Neuron (in vitro differentiated cells): Measurements from ENCODE around the gene FMN1.

Experiments
- H2AFZ ChIP-seq: one replicate; pipeline ENCODE4 v1.6.1; 2013; ENCODE audit warnings: low read depth, mild to moderate bottlenecking, inconsistent platforms, low read length, moderate library complexity
- H3K27me3 ChIP-seq: one replicate; pipeline ENCODE4 v1.6.1; 2013; ENCODE audit warnings: low read length; ENCODE audit not compliant: insufficient read depth
- H3K36me3 ChIP-seq: one replicate; pipeline ENCODE4 v1.6.1; 2013; ENCODE audit warnings: low read length; ENCODE audit not compliant: insufficient read depth
- H3K4me1 ChIP-seq: one replicate; pipeline ENCODE4 v1.6.1; 2013; ENCODE audit warnings: low read length; ENCODE audit not compliant: insufficient read depth
- H3K4me3 ChIP-seq: 2 replicates; pipeline ENCODE4 v1.5.1; 2013; ENCODE audit warnings: mild to moderate bottlenecking, low read length, moderate library complexity
- H3K9me3 ChIP-seq: one replicate; pipeline ENCODE4 v1.6.1; 2013; ENCODE audit warnings: low read length

FMN1 gene

GRCh38 chr15:33158366-33158765 is 36.1 kb downstream of the FMN1 start:
- H3K4me1 ChIP-seq = no peaks in the 10 kb centered on the region
- H3K9me3 ChIP-seq = no peaks in the 10 kb centered on the region
- no peaks in the 10 kb centered on the region for H3K36me3 ChIP-seq
- H2AFZ ChIP-seq = no peak overlapping the region
- no peak overlapping the region for H3K4me3 ChIP-seq
- H3K27me3 ChIP-seq = no peaks in the 10 kb centered on the region

GRCh38 chr15:33157371-33158037 is 37.0 kb downstream of the FMN1 start:
- H3K4me3 ChIP-seq = no peak overlapping the region
- H2AFZ ChIP-seq = no peak overlapping the region
- H3K36me3 ChIP-seq = no peaks in the 10 kb centered on the region
- no peaks in the 10 kb centered on the region for H3K9me3 ChIP-seq
- H3K4me1 ChIP-seq = peaks cover 5% of the 10 kb centered on the region
- H3K27me3 ChIP-seq = no peaks in the 10 kb centered on the region

- Histone ChIP-seq H3K27me3 (no peaks in the 10 kb centered on the region), H2AFZ (no peak overlapping the region), H3K36me3 (no peaks in the 10 kb centered on the region), H3K4me1 (peaks cover 7% of the 10 kb centered on the region), H3K9me3 (no peaks in the 10 kb centered on the region), H3K4me3 (no peak overlapping the region)
These were observed 38.7 kb downstream of the FMN1 start for GRCh38 chr15:33155691-33156420.

GRCh38 chr15:33154351-33155166 is 40.0 kb downstream of the FMN1 start:
- peaks cover 7% of the 10 kb centered on the region for H3K4me1 ChIP-seq
- H3K27me3 ChIP-seq = no peaks in the 10 kb centered on the region
- no peak overlapping the region for H3K4me3 ChIP-seq
- H3K36me3 ChIP-seq = no peaks in the 10 kb centered on the region
- H2AFZ ChIP-seq = no peak overlapping the region
- H3K9me3 ChIP-seq = no peaks in the 10 kb centered on the region

GRCh38 chr15:33153548-33153947 is 41.0 kb downstream of the FMN1 start:
- Histone ChIP-seq H3K36me3 (no peaks in the 10 kb centered on the region), H3K9me3 (no peaks in the 10 kb centered on the region), H3K4me1 (peaks cover 7% of the 10 kb centered on the region), H2AFZ (no peak overlapping the region), H3K4me3 (no peak overlapping the region), H3K27me3 (no peaks in the 10 kb centered on the region)

- Histone ChIP-seq H3K4me1 (peaks cover 7% of the 10 kb centered on the region), H3K9me3 (no peaks in the 10 kb centered on the region), H3K27me3 (no peaks in the 10 kb centered on the region), H3K36me3 (no peaks in the 10 kb centered on the region), H3K4me3 (no peak overlapping the region), H2AFZ (no peak overlapping the region)
These were observed 41.9 kb downstream of the FMN1 start for GRCh38 chr15:33152502-33153109.

GRCh38 chr15:33150971-33151370 is 43.5 kb downstream of the FMN1 start:
- no peaks in the 10 kb centered on the region for H3K27me3 ChIP-seq
- no peak overlapping the region for H2AFZ ChIP-seq
- H3K4me3 ChIP-seq = no peak overlapping the region
- peaks cover 7% of the 10 kb centered on the region for H3K4me1 ChIP-seq
- H3K36me3 ChIP-seq = no peaks in the 10 kb centered on the region
- no peaks in the 10 kb centered on the region for H3K9me3 ChIP-seq

GRCh38 chr15:33150431-33150941 is 44.0 kb downstream of the FMN1 start:
- Histone ChIP-seq H3K9me3 (no peaks in the 10 kb centered on the region), H3K27me3 (no peaks in the 10 kb centered on the region), H3K4me1 (peaks cover 7% of the 10 kb centered on the region), H3K36me3 (no peaks in the 10 kb centered on the region), H2AFZ (no peak overlapping the region), H3K4me3 (no peak overlapping the region)

- Histone ChIP-seq H3K4me1 (peaks cover 7% of the 10 kb centered on the region), H3K36me3 (no peaks in the 10 kb centered on the region), H3K4me3 (no peak overlapping the region), H2AFZ (no peak overlapping the region), H3K9me3 (no peaks in the 10 kb centered on the region), H3K27me3 (no peaks in the 10 kb centered on the region)
These were observed 44.6 kb downstream of the FMN1 start for GRCh38 chr15:33149919-33150318.

GRCh38 chr15:33148129-33148751 is 46.3 kb downstream of the FMN1 start:
- no peak overlapping the region for H2AFZ ChIP-seq
- no peaks in the 10 kb centered on the region for H3K9me3 ChIP-seq
- no peaks in the 10 kb centered on the region for H3K36me3 ChIP-seq
- H3K27me3 ChIP-seq = no peaks in the 10 kb centered on the region
- H3K4me3 ChIP-seq = no peak overlapping the region
- H3K4me1 ChIP-seq = peaks cover 7% of the 10 kb centered on the region

GRCh38 chr15:33146051-33146450 is 48.5 kb downstream of the FMN1 start:
- H3K36me3 ChIP-seq = no peaks in the 10 kb centered on the region
- H3K9me3 ChIP-seq = no peaks in the 10 kb centered on the region
- H2AFZ ChIP-seq = no peak overlapping the region
- no peaks in the 10 kb centered on the region for H3K27me3 ChIP-seq
- H3K4me3 ChIP-seq = no peak overlapping the region
- H3K4me1 ChIP-seq = no peaks in the 10 kb centered on the region

GRCh38 chr15:33145447-33145846 is 49.1 kb downstream of the FMN1 start:
- no peaks in the 10 kb centered on the region for H3K36me3 ChIP-seq
- no peak overlapping the region for H2AFZ ChIP-seq
- H3K27me3 ChIP-seq = no peaks in the 10 kb centered on the region
- no peaks in the 10 kb centered on the region for H3K4me1 ChIP-seq
- no peak overlapping the region for H3K4me3 ChIP-seq
- no peaks in the 10 kb centered on the region for H3K9me3 ChIP-seq
